H1 (cell line): ENCODE results near the gene SYTL1. TPM values are rescaled to one million over a fixed set of nuclear protein-coding genes. Genes with fewer than 3 reads are reported as not detected.
A peak's percentile ranks its signal among the peaks of the same experiment; 100 is the strongest.

Experiments
- CTCF ChIA-PET: fragments of 300-600 bp; sonication (Branson Sonifier 250); formaldehyde crosslinking; loops from one replicate; lab custom pipeline; 2021; ENCODE audit not compliant: partially characterized antibody; lab: Charles Lee
- POLR2A ChIA-PET: fragments of 300-600 bp; sonication (Branson Sonifier 250); formaldehyde crosslinking; loops from one replicate; lab custom pipeline; 2021; ENCODE audit warnings: inconsistent platforms; ENCODE audit not compliant: partially characterized antibody; lab: Charles Lee
- DNase-seq, 2 experiments: peaks; one replicate each; pipeline versions ENCODE4 v3.0.0 to v3.0.0-alpha.2; 2010 to 2022; ENCODE audit warnings: low spot score in 2 of 2, low read depth in 1 of 2, mixed read lengths in 1 of 2
- FAIRE-seq: peaks from 2 replicates; lab custom pipeline; 2011; peaks lifted over from hg19 to GRCh38; lab: Jason Lieb, UNC
- H2AFZ ChIP-seq: 2 replicates; pipeline ENCODE4 v1.8.1; 2012; ENCODE audit warnings: low read length, inconsistent platforms
- H2AK5ac ChIP-seq: 2 replicates; pipeline ENCODE4 v1.6.1; 2013; ENCODE audit warnings: low read depth, low read length
- H2BK120ac ChIP-seq: replicated peaks from 2 replicates; pipeline ENCODE3; 2013; ENCODE audit warnings: low read depth, low read length, inconsistent platforms
- H2BK12ac ChIP-seq: 2 replicates; pipeline ENCODE4 v1.6.1; 2013; ENCODE audit warnings: low read depth, low read length
- H2BK15ac ChIP-seq: 2 replicates; pipeline ENCODE4 v1.6.1; 2013; ENCODE audit warnings: low read length
- H2BK20ac ChIP-seq: 2 replicates; pipeline ENCODE4 v1.6.1; 2013; ENCODE audit warnings: low read length
- H2BK5ac ChIP-seq: 2 replicates; pipeline ENCODE4 v1.6.1; 2013; ENCODE audit warnings: low read depth, low read length
- H3K14ac ChIP-seq: 2 replicates; pipeline ENCODE4 v1.6.1; 2013; ENCODE audit warnings: inconsistent platforms; ENCODE audit not compliant: insufficient read length
- H3K18ac ChIP-seq: 2 replicates; pipeline ENCODE4 v1.6.1; 2013; ENCODE audit warnings: low read length; ENCODE audit errors: extremely low read depth
- H3K23ac ChIP-seq: 2 replicates; pipeline ENCODE4 v1.6.1; 2013; ENCODE audit warnings: inconsistent platforms; ENCODE audit not compliant: insufficient read length
- H3K23me2 ChIP-seq: 2 replicates; pipeline ENCODE4 v1.6.1; 2013; ENCODE audit warnings: low read depth, low read length
- H3K27ac ChIP-seq: 2 replicates; pipeline ENCODE4 v1.6.1; 2011; ENCODE audit warnings: low read depth, low read length, inconsistent platforms
- H3K27me3 ChIP-seq, 4 experiments: replicated peaks in 1 of 4; 1 replicate in 1 of 4; 2 replicates in 3 of 4; pipeline versions ENCODE4 v1.6.1 to v1.8.1; 2011 to 2013; ENCODE audit warnings: low read length in 3 of 4, mild to moderate bottlenecking in 3 of 4, inconsistent platforms in 2 of 4, mixed read lengths in 2 of 4, moderate library complexity in 1 of 4; ENCODE audit not compliant: control insufficient read depth in 3 of 4, insufficient read depth in 3 of 4; ENCODE audit errors: extremely low read depth in 1 of 4
- H3K36me3 ChIP-seq, 4 experiments: 2 replicates each; pipeline versions ENCODE4 v1.6.1 to v1.8.1; 2011 to 2013; ENCODE audit warnings: mild to moderate bottlenecking in 4 of 4, low read length in 3 of 4, moderate library complexity in 2 of 4, control low read depth in 1 of 4, inconsistent platforms in 1 of 4; ENCODE audit not compliant: insufficient read depth in 4 of 4, control insufficient read depth in 2 of 4
- H3K4ac ChIP-seq: replicated peaks from 2 replicates; pipeline ENCODE3; 2013; ENCODE audit warnings: low read length, low read depth, mixed read lengths, inconsistent platforms; ENCODE audit not compliant: insufficient read length
- H3K4me1 ChIP-seq, 4 experiments: replicated peaks in 1 of 4; 1 replicate in 1 of 4; 2 replicates in 3 of 4; pipeline versions ENCODE4 v1.6.1 to v1.8.1; 2011 to 2013; ENCODE audit warnings: low read length in 3 of 4, inconsistent platforms in 2 of 4, mixed read lengths in 1 of 4; ENCODE audit not compliant: insufficient read depth in 4 of 4, control insufficient read depth in 3 of 4
- H3K4me2 ChIP-seq, 2 experiments: 2 replicates each; pipeline versions ENCODE4 v1.6.1 to v1.8.1; 2011 to 2013; ENCODE audit warnings: low read depth in 2 of 2, low read length in 2 of 2, control low read depth in 1 of 2, inconsistent platforms in 1 of 2, mild to moderate bottlenecking in 1 of 2; ENCODE audit not compliant: insufficient read depth in 1 of 2
- H3K4me3 ChIP-seq, 4 experiments: fragments of 200-600, 300-600 bp in 1 of 4; sonication (generic), shearing (Covaris generic), sonication (Bioruptor Twin) in 1 of 4; 2 replicates each; pipeline versions ENCODE4 v1.5.1 to v1.8.1; 2011 to 2016; ENCODE audit warnings: low read length in 4 of 4, low read depth in 3 of 4, control low read depth in 2 of 4, inconsistent platforms in 2 of 4, mild to moderate bottlenecking in 2 of 4, mixed read lengths in 1 of 4, moderate library complexity in 1 of 4; ENCODE audit not compliant: insufficient read depth in 2 of 4; ENCODE audit errors: extremely low read depth in 1 of 4
- H3K56ac ChIP-seq: replicated peaks from 2 replicates; pipeline ENCODE3; 2013; ENCODE audit warnings: low read depth, mild to moderate bottlenecking, mixed read lengths, low read length, inconsistent platforms; ENCODE audit not compliant: insufficient read length
- H3K79me1 ChIP-seq: 2 replicates; pipeline ENCODE4 v1.6.1; 2013; ENCODE audit warnings: low read depth, low read length, control low read depth
- H3K79me2 ChIP-seq, 2 experiments: 2 replicates each; pipeline versions ENCODE4 v1.6.1 to v1.8.1; 2012 to 2013; ENCODE audit warnings: low read length in 2 of 2, mild to moderate bottlenecking in 2 of 2, inconsistent platforms in 1 of 2; ENCODE audit not compliant: insufficient read depth in 2 of 2, control insufficient read depth in 1 of 2
- H3K9ac ChIP-seq, 4 experiments: replicated peaks in 1 of 4; 1 replicate in 1 of 4; 2 replicates in 3 of 4; pipeline versions ENCODE4 v1.6.1 to v1.8.1; 2011 to 2013; ENCODE audit warnings: low read depth in 3 of 4, low read length in 3 of 4, control low read depth in 2 of 4, mild to moderate bottlenecking in 2 of 4, moderate library complexity in 2 of 4, inconsistent platforms in 1 of 4; ENCODE audit errors: extremely low read depth in 1 of 4
- H3K9me3 ChIP-seq, 2 experiments: 2 replicates each; pipeline versions ENCODE4 v1.6.1 to v1.8.1; 2012 to 2013; ENCODE audit warnings: mild to moderate bottlenecking in 2 of 2, moderate library complexity in 2 of 2, control low read depth in 1 of 2, inconsistent platforms in 1 of 2, low read depth in 1 of 2, low read length in 1 of 2, mixed read lengths in 1 of 2; ENCODE audit not compliant: insufficient read depth in 2 of 2
- H4K20me1 ChIP-seq, 2 experiments: replicated peaks in 1 of 2; 2 replicates each; pipeline versions ENCODE3 to v1.8.1; 2011 to 2013; ENCODE audit warnings: inconsistent platforms in 2 of 2, low read length in 2 of 2, mild to moderate bottlenecking in 1 of 2; ENCODE audit not compliant: insufficient read depth in 2 of 2, control insufficient read depth in 1 of 2
- H4K5ac ChIP-seq: 2 replicates; pipeline ENCODE4 v1.6.1; 2013; ENCODE audit warnings: low read length, low read depth, mixed read lengths, inconsistent platforms; ENCODE audit not compliant: insufficient read length
- H4K8ac ChIP-seq: 2 replicates; pipeline ENCODE4 v1.8.0; 2013; ENCODE audit warnings: mild to moderate bottlenecking, moderate library complexity, low read length, inconsistent platforms; ENCODE audit not compliant: insufficient read depth; ENCODE audit errors: extremely low read depth
- H4K91ac ChIP-seq: replicated peaks from 2 replicates; pipeline ENCODE3; 2013; ENCODE audit warnings: low read length, mixed read lengths, inconsistent platforms; ENCODE audit not compliant: insufficient read length
- MAX ChIP-seq: IDR thresholded peaks from 2 replicates; pipeline ENCODE4 v1.6.1; 2012; ENCODE audit warnings: inconsistent platforms
- SIN3A ChIP-seq, 2 experiments: IDR thresholded peaks in 1 of 2; conservative IDR thresholded peaks in 1 of 2; 2 replicates each; pipeline ENCODE4 v1.6.1; 2011 to 2012; ENCODE audit warnings: low read length in 2 of 2, improper control_type of control experiment in 1 of 2, low read depth in 1 of 2, mild to moderate bottlenecking in 1 of 2
- TEAD4 ChIP-seq: IDR thresholded peaks from 2 replicates; pipeline ENCODE4 v1.6.1; 2012; ENCODE audit warnings: low read depth, low read length, inconsistent platforms, mixed read lengths
- ZNF274 ChIP-seq: IDR thresholded peaks from 2 replicates; pipeline ENCODE4 v1.7.0; 2012; ENCODE audit warnings: low read length, borderline replicate concordance; ENCODE audit errors: extremely low read depth
- WGBS, 2 experiments: shearing (Covaris generic) in 1 of 2; methylation state at CpG; one replicate each; pipeline versions ENCODE4 v1.1.6 to v1.1.7; 2013 to 2015; ENCODE audit warnings: low lambda C conversion rate in 2 of 2, mixed read lengths in 2 of 2, inconsistent platforms in 1 of 2, low coverage in 1 of 2, missing lambda C conversion rate in 1 of 2; ENCODE audit not compliant: insufficient replicate concordance in 2 of 2, insufficient coverage in 1 of 2, insufficient read length in 1 of 2; ENCODE audit errors: extremely low coverage in 1 of 2, missing lambda C conversion rate in 1 of 2; 5-methylcytosine and 5-hydroxymethylcytosine counted together
- polyA plus RNA-seq, 7 experiments: library from polyadenylated mRNA; depleted of rRNA in 3 of 7; stranded (reverse) in 5 of 7; unstranded in 2 of 7; fragments of >200 nt in 5 of 7; fragments of 200-250 nt in 2 of 7; gene quantifications; 1 replicate in 5 of 7; 2 replicates in 1 of 7; 4 replicates in 1 of 7; pipeline versions ENCODE4 v1.2.1 to v1.2.3, GENCODE V29; 2011 to 2013; ENCODE audit warnings: missing spikeins in 2 of 7, mixed read lengths in 2 of 7
- total RNA-seq: library from RNA; stranded (reverse); fragmentation: NEBNext Ultra II Directional; extraction: Animal tissue kit (Norgen Biotek cat#: 25700); gene quantifications from 2 replicates; pipeline ENCODE4 v1.2.1, GENCODE V29; 2021

Gene SYTL1
- total and polyA plus RNA-seq, 2 of the 8 experiments (the other 6 are each of a cell fraction or from before 2014, with no cell fraction given), result 6.4 to 19.5 TPM

GRCh38 chr1:27301052-27301422, 40.8 kb upstream of the SYTL1 start:
- Histone ChIP-seq H2AK5ac (no peak overlapping the region), H3K23me2 (no peaks in the 10 kb centered on the region), H3K14ac (no peak overlapping the region), H4K91ac (peak overlapping the region; percentile 49), H3K9me3 (no peaks in the 10 kb centered on the region), H3K4ac (no peak overlapping the region), H3K4me3 (no peak overlapping the region), H2AFZ (no peak overlapping the region), H4K5ac (no peak overlapping the region), H3K18ac (peak overlapping the region; percentile 81), H2BK12ac (peak overlapping the region; percentile 94; the same call in 1 of the 2 replicates), H3K4me1 (peaks cover 0 to 22% (median 11%) of the 10 kb centered on the region in 4 experiments; a peak in 6 of 7 replicates), H3K36me3 (no peaks in the 10 kb centered on the region), H3K27me3 (no peaks in the 10 kb centered on the region), H4K20me1 (no peaks in the 10 kb centered on the region), H3K27ac (no peak overlapping the region), H2BK120ac (no peak overlapping the region), H3K4me2 (peak overlapping the region in 1 of 2 experiments; percentile 26; a peak in 1 of 4 replicates), H3K79me1 (no peaks in the 10 kb centered on the region), H3K23ac (no peak overlapping the region), H4K8ac (0 out of 2 replicates have a peak overlapping the region, but pooled peaks have one; percentile 30), H3K56ac (no peak overlapping the region), H2BK20ac (peak overlapping the region; percentile 91; the same call in 1 of the 2 replicates), H3K9ac (no peak overlapping the region), H2BK5ac (peak overlapping the region; percentile 71; the same call in 1 of the 2 replicates), H3K79me2 (no peaks in the 10 kb centered on the region), H2BK15ac (peak overlapping the region; percentile 84)
- 73% methylated on average over 8 of the region's 8 CpGs; no CpG with 5 or more reads in 1 of the 2 experiments for WGBS, 2 experiments
- no peak for FAIRE-seq
- CTCF ChIA-PET, result interaction anchor here (0.5 to 17.9 kb wide), 43 partner anchors 10 to 1886 kb away, joined by 3 to 321 read pairs (median 5); partner anchors contain the start of genes AHDC1, CD164L2, GPR3 and MAP3K6
- POLR2A ChIA-PET, result interaction anchor here (0.7 to 2.5 kb wide), 15 partner anchors 17 to 96 kb away, joined by 3 to 10 read pairs (median 4); partner anchors contain the start of genes CD164L2 and MAP3K6
- peak; percentile 41; the same call in 1 of the 2 replicates for TF ChIP-seq MAX
- no peak for TF ChIP-seq TEAD4
- TF ChIP-seq SIN3A (conservative IDR thresholded peaks at IDR 0.05 in 1 of 2, IDR thresholded peaks at IDR 0.05 in 1 of 2; ENCODE audit: low read depth in 1 of 2, low read length in 2 of 2), result 0 out of 4 replicates have a peak, but pooled peaks of 1 of the 2 experiments have one; percentile 41
- TF ChIP-seq ZNF274, result no peak
- no peak for DNase-seq
